Germinal center (tissue), 1 donor: ENCODE measurements around the gene ZNRF1.
"Not testable (repeated sequence)": the region's sequence is repeated elsewhere in the genome, so short reads cannot be mapped to it uniquely, and the experiment has no call there.

Source experiments
- DNase-seq: peaks from one replicate; pipeline ENCODE4 v3.0.0; 2012; ENCODE audit warnings: mixed read lengths, low spot score

ZNRF1 gene

DNA sequence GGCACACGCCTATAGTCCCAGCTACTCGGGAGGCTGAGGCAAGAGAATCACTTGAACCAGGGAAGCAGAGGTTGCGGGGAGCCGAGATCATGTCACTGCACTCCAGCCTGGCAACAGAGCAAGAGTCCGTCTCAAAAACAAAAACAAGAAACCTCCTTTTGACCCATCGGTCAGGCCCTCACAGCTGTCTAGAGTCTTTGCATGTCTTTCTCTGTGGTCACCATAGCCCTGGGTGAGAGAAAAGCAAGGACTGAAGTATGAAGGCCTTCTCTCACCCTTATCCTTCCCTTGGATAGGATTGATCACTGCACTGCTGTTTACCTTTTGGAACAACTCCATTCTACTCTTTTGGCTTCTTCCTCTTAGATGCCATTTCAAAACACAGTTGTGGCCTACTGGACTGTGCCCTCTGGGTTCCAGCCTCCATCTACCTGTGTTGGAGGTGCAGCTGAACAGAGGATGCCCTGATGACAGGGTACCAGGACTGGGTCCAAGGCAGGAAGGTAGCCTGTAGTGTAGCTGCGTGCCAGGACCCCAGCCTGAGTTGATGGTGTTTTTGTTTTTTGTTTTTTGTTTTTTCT, 80.6 kb downstream of the ZNRF1 start:
- DNase-seq, result no peak

DNA sequence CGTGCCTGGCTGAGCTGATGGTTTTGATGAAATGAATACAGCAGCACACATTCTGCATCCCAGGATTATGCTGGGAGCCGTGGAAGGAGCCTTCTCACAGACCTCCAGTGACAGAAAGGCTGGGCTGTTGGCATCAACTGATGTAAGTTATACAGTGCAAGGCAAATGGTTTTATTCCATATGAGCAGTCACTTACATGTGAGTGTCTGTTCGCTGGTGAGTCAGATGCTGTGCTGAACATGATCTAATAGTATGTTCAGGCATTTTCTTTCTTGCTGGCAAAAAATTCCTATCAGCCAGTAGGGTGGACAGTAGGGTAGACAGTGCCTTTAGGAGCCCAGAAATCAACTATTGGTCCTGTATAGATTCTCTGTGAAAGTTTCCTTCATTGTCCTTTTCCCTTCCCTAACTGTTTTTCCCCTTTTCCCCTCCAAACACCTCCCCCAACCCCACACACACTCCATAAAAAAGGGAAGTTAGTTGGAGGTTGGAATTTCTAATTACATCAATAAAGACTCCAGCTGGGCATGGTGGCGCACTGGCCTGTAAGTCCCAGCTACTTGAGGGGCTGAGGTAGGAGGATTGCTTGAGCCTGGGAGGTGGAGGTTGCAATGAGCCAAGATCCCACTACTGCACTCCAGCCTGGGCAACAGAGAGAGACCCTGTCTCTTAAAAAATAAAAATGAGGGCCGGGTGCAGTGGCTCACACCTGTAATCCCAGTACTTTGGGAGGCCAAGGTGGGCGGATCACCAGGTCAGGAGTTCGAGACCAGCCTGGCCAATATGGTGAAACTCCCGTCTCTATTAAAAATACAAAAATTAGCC, 81.6 kb downstream of the ZNRF1 start:
- DNase-seq, result no peak

DNA sequence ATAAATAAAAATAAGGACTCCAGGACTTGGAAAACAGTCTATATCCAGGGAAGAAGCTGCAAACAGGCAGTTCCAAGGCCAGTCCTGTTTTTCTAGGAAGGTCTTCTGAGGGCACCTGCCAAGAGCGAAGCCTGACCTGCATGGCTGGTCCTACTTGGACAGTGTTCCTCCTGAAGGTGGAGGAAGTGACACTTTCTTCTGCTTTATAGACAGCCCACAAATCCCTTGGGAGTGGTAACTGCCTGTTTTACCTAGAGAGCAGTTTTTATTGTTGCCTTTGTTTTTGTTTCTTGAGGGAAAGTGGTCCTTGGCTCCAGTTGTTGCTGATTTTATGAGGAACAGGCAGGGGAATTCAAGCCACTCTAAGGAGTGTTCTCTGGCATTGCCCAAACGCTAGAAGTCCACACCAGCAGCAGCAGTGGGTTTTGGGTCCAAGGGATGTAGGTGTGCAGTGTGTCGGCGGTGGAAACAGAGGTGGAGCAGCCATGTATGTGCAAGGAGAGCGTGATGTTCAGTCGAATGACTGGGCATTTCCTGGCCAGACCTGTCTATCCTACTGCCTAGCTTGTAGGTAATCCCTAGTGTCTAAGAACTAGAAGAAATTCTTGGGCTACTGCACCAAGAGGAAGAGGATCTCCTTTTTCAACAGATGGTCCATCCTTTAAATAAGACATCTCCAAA, 82.5 kb downstream of the ZNRF1 start:
- peak; percentile 70 for DNase-seq

DNA sequence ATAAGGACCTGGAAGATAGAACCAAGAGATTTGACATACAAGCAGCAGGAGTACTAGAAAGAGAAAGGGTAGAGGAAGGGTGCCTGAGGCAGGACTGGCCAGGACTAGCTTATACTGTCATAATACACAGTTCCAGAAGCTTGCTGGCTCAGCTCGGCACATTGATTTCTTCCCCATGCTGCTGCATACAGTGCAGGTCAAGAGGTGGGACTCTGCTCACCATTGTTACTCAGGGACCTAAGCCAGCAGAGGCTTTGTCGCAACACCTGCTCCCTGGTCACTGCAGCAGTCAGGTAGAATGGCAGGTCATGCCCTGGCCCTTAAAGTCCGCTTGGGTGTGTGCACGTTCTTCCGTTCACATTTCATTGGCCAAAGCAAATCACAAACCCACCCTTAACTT, 85.0 kb downstream of the ZNRF1 start:
- DNase-seq, result no peak

DNA sequence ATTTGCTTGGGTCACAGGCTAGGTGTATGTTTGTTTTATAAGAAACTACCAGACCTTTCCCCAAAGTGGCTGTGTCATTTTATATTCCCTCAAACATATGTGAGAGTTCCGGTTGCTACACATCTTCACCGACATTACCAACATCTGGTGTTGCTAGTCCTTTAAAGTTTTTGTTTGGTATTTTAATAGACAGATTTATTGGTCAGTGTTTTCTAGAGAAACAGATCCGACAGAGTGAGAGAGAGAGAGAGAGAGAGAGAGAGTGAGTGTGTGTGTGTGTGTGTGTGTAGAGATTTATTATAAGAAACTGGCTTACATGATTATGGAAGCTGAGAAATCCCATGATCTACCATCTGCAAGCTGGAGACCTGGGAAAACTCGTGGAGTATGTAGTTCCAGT, 86.7 kb downstream of the ZNRF1 start:
- no peak for DNase-seq

DNA sequence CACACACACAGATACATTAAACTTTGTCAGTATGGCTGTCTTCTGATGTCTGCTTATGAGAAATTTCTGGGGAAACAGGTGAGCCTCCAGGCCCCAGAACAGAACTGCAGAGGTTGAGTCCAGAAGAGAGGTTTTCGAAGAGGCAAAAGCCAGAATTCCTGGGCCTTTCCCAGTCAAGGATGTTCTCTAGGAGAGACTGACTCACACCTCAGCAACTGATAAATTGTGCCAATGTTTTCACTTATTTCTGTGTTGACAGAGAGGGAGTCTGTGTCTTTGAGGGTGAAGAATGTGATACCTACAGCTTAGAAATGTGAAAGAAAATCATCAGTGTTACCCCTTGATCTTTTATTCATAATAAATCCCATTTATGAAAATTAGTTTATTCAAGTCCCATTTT, 87.5 kb downstream of the ZNRF1 start:
- DNase-seq, result no peak

DNA sequence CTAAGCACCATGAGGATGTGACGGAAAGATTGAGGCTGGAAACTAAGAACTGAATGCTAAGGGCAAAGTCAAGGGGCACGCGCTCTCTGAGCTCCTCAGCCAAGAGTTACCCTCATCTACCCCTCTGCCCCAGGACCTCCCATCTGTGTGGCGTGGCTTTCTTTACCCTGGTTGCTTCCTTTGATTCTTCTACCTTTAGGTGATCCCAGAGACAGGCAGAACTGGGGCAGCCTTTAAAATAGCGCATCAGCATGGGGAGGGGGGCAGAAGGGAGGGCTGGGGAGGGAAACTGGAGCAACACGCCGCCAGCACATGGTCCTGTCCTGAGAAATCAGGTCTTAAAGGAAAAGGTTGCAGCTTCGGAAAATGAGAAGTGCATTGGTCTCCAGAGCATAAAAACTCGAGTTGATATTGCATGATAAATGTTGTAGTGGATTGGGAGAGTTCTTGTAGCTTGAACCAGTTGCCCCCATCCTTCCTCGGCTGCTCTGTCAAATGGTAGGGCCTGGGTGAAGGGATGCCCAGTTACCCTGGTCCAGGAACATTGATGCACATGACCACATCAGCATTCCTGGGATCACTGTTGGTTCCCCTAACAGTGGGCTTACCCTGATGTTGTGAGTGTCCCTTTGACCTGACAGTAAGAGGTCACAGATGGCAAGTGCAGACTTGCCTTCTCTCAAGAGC, 88.0 kb downstream of the ZNRF1 start:
- no peak for DNase-seq

DNA sequence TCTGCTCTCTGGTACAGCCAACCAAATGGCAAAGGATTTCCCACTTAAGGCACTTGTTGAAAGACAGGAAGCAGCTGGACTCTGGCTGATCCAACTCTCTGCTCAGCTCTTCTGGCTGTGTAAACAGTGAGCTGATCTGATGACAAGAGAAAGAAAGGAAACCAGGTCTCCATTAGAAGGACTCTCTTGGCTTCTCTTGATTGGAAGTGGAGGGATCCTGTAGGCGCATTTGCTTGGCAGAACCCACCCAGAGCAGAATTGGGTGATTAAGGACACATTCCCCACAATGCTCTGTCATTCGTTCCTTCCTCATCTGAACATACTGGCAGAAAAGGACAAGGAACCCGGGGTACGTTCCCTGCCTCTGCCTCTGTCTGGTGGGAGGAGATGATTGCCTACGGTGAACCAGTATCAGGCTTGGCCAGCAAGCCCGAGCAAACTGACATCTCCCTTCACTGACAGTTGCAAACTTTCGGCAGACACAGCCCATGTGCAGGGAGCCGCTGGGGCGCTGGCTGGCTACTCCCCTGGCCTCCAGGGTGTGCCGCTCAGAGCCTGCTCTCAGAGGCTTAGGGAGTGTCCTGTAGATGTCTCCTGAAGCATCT, 88.7 kb downstream of the ZNRF1 start:
- DNase-seq, result no peak

DNA sequence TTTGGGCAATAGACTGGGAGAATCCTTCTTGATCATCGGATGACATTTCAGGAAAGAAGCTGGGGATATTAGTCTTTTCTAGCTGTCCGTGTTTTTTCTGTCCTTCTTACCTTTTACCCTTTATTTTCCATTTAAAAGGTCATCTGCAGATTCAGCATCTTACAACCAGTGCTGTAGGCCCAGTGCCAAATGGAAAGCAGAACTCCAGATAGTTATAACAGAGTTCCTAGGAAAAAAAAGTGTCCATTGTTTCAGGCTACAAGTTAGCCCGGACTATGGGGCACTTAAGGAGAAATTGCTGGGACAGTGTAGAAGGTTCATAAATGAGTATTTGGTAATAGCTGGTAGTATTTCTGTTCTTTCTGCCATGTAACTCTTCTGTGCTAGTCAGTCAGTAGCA, 89.4 kb downstream of the ZNRF1 start:
- DNase-seq, result no peak

DNA sequence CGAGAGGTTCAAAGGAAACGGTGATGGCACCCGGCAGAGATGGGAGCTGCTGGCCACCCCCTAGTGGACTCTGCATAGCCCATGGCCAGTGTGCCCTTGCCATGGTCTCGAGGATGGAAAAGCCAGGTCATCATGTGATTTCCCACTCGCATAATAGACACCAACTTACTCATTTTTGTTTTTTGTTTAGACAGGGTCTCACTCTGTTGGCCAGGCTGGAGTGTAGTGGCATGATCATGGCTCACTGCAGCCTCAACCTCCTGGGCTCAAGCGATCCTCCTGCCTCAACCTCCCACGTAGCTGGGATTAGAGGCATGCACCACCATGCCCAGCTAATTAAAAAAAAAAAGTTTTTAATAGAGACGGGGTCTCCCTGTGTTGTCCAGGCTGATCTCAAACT, 90.1 kb downstream of the ZNRF1 start:
- DNase-seq, result no peak

DNA sequence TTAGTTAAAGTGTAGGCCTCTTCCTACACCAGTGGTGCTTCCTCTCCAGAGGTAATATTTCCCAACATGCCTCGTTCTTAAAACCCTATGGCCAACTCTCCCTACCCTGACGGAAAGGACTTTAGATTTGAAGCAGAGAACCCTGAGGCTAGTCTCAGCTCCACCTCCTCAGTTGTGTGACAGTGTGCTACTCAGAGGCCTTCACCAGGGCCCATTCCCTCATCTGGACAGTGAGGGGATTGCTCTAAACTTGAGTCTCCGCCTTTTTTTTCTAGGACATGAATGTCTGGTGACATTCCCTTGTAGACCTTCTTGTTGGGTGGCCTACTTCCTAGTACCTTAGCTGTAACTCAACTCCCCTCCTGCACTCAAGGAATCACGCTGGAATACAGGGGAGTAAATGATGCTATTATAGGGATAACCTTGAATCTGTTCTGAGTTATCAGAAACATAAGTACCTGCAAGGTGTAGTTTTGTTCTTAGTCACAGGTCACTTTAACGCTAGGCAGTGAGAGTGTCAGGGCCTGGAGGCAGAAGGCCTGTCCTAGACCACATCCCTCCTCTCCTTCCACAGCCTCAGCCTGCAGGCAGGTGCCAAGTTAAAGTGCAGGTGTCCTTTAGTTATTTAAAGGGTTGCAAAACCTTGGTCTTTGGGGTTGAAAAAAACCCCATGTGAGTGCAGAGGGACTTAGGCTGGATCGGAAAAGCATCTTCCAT, 90.8 kb downstream of the ZNRF1 start:
- no peak for DNase-seq

DNA sequence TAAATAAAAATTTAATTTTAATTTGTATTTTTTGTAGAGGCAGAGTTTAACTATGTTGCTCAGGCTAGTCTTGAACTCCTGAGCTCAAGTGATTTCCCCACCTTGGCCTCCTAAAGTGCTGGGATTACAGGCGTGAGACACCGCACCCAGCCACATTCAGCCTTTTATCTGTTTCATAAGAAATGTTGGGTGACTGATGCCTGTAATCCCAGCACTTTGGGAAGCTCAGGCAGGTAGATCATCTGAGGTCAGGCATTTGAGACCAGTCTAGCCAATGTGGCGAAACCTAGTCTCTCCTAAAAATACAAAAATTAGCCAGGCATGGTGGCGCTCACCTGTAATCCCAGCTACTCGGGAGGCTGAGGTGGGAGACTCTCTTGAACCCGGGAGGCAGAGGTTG, 92.1 kb downstream of the ZNRF1 start:
- not testable (repeated sequence) for DNase-seq

DNA sequence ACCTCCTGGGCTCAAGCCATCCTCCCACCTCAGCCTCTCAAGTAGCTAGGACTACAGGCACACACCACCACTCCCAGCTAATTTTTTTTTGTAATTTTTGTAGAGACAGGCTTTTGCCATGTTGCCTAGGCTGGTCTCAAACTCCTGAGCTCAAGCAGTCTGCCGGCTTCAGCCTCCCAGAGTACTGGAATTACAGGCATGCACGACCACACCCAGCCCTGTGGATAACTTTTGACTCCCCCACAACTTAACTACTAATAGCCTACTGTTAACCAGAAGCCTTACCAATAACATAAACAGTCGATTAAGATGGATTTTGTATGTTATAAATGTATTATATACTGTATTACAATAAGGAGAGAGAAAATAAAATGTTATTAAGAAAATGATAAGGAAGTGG, 92.8 kb downstream of the ZNRF1 start:
- DNase-seq, result not testable (repeated sequence)

DNA sequence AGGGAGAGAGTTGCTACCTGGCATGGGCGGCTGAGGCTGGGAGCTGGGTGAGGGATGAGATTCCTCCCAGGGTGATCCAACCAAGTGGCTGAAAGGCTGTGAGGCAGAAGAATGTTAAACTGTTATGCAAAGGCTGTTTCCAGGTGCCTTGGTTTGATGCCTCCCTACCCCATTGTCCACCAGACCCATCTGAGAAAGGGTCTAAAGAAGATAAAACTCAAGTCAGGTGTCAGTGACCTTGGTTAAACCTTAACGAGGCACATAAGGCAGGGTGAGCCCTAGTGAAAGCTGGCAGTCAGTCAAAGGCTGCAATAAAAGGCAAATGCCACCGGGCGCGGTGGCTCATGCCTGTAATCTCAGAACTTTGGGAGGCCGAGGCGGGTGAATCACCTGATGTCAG, 94.0 kb downstream of the ZNRF1 start:
- DNase-seq, result no peak

DNA sequence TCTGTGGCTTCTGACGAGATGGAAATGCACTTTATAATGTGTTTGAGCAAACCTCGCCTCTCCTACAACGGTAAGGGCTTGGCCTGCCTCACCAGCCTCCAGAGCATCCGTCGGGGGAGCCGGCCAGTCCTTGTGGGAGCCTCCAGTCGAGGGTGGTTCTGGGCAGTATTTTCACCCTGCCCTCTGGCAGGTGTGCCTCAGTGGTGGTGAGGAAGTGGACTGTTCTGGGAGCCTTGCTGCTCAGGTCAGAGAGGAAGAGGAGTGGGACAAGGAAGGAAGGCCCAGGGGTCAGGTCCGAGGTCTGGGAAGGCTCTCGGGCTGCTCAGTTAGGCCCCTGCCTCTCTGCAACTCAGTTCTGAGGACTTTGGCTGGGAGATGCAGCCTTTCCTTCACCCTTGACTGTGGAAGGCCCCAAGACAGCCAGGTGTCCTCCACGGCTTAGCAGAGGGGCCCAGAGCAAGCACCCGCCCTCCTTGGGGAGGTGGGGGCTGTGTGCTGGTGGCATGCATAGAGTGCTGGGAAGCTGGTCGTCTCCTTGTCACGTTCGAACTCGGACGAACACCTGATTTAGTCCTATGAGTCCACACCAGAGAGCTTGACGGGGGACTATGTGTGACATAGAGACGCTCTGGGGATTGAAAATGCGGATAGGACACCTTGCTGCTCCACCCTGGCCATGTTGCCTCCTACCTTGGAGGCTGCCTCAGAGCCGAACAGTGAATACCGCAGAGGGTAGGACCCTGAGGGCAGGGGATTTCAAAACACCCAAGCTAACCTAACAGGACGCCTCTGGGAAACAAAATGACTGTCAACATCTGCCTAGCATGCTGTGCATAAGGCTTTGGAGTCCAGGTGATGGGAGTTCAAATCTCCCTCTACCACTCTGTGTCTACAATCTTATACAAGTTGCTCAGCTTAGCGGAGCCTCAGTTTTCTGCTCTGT, 95.0 kb downstream of the ZNRF1 start:
- no peak for DNase-seq

DNA sequence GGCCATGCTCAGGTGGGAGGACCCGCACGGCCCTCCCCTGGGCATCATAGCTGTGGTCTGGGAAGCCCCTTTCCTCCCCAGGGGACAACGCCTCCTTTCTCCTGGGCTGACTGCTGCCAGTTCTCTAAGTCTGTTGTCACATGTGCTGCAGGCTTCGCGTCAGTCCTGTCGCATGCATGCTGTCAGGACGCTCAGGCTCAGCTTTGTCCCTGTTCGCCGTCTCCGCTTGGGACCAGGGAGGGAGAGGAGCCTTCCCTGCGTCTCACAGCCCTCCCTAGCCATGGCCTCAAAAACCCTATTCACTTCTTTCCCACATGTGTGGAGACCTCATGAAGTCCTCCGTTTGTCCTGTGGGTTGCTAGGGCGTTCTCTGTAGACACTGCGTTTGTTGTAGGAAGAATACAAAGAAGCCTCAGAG, 96.4 kb downstream of the ZNRF1 start:
- DNase-seq, result no peak

DNA sequence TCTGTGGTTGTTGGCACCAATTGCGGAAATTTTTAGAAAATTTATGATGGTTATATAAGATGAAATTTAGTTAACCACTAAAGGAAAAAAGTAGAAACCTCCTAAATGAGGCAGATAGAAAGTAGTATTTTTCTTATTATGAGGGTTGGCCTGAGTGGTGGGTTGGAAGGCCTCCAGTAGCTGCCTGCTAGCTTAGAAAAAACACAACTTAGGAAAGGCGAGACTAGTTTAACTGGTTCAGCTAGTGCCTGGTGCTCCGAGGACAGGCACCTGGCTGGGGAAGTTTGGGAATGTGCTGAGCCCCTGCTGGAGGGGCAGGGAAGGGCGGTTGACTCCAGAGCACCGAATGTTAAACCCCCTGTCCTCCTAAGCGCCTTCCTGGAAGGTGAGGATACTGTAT, 97.8 kb downstream of the ZNRF1 start:
- no peak for DNase-seq

DNA sequence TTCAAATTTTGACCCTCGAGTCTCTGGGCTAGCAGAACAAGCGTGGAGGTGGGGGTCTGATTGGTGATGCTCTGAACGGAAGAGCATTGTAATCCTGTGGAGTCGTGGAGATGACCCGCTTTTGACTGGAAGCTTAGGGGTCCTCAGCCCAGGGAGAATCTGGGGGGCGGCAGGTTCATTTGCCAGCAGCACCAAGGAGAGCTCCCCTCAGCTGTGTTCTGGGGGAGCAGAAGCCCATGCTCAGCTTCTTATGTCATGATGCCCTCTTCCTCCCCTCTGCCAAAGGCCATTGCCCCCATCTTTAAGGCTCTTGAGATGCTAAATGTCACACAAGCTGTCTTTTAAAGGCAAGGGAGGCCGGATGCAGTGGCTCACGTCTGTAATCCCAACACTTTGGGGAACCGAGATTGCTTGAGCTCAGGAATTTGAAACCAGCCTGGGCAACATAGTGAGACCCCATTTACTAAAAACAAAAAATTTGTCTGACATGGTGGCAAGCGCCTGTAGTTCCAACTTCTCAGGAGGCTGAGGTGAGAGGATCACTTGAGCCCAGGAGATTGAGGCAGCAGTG, 98.5 kb downstream of the ZNRF1 start:
- no peak for DNase-seq

DNA sequence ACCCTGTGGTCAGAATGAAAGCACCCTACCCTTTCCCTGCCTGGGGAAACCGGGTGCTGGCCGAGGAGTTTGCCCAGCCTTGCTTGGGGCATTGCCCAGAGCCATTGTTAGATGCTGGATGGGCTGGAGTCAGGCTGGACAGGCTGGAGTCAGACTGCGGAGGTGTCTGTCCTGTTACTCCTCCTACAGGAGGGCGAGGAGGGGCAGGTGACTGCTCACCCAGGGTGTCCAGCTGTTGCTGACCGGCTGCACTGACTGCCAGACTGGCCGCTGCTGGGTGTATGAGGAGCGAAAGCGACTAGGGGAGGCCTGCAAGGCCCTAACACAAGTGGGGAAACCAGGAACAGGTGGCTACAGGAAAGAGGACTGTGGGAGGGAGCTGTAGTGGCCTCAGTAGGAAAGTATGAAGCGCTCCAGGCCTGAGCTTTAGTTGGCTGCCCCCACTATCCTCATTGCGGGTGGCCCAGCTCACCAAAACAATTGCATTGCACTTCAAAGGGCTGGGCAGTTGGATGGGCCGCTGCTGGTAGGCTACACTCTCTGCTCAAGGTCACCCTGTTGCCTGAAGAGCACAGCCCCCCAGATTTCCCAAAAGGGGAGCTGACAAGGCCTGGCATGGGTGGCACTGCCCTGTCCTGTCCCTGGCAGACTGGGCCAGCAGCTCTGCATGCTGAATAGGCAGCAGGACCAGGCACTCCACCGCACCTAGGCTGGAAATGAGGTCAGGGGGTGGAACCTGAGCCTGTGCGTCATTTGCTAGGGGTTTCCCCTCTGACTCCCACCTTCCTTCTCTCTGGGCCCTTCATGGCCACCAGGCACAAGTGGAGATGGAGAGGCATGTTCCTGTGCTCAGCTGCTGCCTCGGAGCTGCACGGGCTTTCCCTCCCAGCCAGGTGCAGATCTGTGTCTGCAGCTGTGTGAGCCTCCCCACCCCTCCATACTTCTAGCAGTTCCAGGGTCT, 99.4 kb downstream of the ZNRF1 start:
- DNase-seq, result no peak
